DMS114 treated with DMSO at 0.1 percent for 48 hours (cell line): ENCODE results near the gene PARP9.

Source experiments
- DNase-seq: peaks from one replicate; lab custom pipeline; 2025; ENCODE audit not compliant: unreplicated experiment; lab: John Stamatoyannopoulos, UW

PARP9 gene

DNA sequence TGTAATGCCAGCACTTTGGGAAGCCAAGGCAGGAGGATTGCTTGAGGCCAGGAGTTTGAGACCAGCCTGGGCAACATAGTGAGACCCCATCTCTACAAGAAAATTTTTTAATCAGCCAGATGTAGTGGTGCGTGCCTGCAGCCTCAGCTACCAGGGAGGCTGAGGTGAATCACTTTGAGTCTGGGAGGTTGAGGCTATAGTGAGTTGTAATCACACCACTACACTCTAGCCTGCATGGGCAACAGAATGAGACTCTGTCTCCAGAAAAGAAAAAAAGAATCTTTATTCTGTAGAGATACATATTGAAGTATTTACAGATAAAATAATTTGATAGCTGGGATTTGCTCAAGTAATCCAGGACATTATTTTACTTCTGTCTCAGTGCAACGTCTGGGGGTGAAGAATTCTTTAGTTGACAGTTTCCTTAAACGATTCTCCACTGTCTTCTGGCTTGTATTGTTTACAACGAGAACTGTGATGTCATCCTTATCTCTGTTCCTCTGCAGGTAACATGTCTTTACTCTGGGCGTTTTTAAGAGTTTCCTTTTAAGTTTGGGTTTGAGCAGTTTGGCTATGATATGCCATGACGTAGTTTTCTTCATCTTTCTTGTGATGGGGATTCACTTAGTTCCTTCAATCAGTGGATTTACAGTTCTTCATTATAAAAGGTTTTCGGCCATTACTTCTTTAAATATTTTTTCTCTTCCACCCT lies 75.7 kb downstream of the PARP9 start:
- no peak for DNase-seq

DNA sequence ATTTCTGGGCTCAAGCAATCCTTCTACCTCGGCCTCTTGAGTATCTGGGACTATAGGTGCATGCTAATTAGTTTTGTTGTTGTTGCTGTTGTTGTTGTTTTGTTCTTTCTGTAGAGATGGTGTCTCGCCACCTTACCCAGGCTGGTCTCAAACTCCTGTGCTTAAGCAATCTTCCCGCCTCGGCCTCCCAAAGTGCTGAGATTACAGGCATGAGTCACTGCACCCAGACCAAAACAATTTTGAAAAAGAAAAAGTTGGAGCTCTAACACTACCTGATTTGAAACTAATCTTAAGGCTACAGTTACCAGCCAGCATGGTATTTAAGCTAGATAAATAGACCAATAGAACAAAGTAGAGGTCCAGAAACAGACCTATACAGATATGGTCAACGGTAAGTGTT lies 79.1 kb downstream of the PARP9 start:
- no peak for DNase-seq

DNA sequence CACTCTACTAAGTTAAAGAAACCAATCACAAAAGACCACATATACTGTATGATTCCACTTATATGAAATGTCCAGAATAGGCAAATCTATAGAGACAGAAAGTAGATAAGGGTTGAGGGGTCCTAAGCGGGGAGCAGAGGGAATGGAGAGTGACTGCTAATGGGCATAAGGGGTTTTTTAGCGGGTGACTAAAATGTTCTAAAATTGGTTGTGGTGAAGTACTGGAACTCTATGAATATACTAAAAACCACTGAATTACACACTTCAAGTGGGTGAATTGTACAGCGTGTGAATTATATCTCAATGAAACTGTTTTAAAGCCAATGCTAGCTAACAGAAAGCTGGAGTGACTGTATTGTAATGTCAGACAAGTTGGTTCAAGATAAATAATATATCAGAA lies 82.7 kb downstream of the PARP9 start:
- DNase-seq: no peak
